GM19238 (cell line): ENCODE data around the gene LYZL4.

Experiments
- DNase-seq: peaks from one replicate; pipeline ENCODE4 v3.0.0; 2011; ENCODE audit warnings: low spot score; ENCODE audit not compliant: insufficient read length

Gene LYZL4, protein sequence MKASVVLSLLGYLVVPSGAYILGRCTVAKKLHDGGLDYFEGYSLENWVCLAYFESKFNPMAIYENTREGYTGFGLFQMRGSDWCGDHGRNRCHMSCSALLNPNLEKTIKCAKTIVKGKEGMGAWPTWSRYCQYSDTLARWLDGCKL

DNA sequence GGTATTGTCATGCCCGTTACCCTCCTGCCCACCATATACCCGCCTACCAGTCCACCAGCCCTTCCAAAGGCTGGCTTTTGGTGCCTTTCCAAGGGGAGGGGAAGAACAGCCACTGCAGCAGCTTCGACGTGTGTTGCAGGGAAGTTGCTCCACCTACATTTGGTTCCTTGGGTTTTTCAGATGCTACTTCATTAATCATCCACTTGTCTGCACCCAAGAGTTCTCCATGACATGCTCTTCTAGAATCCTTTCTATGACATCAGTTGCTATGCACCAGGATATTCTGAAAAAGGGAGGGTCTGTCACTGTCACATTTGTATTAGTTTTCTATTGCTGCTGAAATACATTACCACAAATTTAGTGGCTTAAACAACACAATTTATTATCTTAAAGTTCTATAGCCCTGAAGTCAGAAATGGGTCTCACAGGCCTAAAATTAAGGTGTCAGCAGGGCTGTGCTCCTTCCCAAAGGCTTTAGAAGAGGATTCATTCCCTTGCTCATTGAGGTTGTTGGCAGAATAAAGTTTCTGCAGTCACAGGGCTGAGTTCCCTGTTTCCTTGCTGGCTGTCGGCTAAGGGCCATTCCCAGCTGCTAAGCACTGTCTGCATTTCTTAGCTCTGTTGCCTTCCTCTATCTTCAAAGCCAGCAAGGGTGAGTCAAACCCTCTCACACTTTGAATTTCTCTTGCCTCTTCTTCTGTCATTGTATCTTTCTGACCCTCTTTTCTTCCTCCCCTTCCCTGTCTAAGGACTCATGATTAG lies at the start of gene LYZL4:
TSS of gene LYZL4 (minus strand) at position 241 of the 762 bp plus-strand sequence. CDS start 3,359 bp downstream, outside the sequence.
- no peak for DNase-seq

DNA sequence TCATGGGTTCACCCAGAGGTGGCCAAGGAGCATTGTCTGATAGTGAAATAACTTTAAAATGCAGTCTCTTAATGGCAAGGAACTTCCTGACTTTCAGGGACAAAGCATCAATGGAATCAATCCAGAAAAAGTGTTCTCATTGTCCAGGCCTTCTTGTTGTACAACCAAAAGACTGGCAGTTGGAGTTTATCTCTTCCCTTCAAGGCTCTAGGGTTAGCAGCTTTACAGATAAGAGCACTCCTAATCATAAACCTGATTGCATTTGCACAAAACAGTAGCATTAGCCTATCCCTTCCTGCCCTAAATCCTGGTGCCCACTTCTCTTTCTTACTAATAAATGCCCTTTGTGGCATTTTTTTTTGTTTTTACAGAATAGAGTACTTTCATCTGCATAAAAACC lies 48.7 kb upstream of the LYZL4 start:
- no peak for DNase-seq

DNA sequence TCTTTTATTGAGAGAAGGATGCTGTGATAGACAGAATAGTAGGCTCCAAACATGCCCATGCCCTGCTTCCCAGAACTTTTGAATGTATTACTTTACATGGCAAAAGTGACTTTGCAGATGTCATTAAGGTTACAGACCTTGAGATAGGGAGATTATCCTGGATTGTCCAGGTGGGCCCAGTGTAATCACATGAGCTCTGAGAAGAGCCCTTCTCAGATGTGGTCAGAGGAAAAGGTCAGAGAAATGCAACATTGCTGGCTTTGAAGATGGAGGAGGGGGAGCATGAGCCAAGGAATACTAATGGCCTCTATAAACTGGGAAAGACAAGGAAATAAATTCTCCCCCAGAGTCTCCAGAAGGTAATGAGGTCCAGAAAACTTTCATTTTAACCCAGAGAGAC lies 45.8 kb upstream of the LYZL4 start:
- no peak for DNase-seq

DNA sequence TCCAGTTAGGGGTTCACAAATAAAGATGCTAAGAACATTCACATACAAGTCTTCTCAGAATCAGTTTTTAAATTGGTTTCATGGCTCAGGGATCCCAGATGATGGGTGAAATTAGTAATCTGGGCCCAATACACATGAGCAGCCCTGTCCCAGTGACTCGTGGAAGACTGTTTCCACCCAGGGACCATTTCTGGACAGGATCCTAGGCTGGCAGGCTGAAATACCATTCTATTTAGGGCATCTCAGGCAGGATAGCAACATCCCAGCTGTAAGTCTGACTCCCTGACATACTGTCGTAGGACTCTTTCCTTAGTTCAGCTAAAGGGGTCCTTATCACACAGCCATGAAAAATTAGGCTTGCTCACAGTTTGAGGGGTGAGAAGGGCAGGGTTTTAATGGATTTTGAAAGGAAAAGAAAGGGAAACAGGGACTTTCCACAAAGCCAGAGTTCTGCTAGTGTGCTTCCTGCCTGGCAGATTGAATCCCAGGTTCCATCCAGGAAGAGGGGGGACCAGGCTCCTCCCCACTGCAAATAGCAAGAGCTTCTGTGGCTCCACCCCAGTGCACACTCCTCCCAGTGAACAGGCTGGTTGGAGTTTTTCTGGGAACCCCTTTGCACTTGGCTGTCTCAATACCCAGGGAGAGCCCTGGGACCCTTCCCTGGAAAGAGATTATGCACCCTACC lies 41.3 kb upstream of the LYZL4 start:
- DNase-seq: no peak

DNA sequence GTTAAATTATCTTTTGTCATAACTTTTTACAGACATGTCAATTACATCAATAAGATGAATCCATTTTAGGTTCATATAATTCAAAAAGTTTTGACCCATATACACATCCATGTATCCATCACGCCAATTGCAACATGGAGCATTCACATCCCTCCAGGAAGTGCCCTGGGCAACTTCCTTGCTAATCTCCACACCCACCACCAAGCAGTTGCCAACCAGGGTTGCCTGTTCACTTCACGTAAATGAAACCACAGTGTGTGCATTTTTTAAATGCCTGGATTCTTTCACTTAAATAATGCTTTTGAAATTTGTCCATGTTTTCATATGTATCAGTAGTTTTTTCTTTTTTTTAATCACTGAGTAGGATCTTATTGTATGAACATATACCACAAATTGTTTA lies 40.7 kb upstream of the LYZL4 start:
- DNase-seq: no peak

DNA sequence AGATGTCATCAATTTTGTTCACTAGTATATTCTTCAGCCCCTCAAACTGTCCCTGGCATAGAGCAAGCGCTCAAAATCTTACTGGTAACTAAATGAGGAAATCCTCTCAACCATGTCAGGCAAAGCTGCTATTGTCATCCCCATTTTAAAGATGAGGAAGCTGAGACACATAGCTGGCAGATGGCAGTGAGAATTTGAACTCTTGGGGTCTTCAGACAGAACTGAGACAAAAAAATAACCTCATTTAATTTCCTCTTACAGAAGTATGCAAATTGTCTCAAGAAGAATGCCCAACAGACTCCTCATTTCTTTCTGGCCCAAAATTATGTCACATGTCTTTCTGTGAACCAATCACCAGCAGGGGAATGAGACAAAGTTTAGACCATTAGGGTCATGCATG lies 40.2 kb upstream of the LYZL4 start:
- DNase-seq: no peak

DNA sequence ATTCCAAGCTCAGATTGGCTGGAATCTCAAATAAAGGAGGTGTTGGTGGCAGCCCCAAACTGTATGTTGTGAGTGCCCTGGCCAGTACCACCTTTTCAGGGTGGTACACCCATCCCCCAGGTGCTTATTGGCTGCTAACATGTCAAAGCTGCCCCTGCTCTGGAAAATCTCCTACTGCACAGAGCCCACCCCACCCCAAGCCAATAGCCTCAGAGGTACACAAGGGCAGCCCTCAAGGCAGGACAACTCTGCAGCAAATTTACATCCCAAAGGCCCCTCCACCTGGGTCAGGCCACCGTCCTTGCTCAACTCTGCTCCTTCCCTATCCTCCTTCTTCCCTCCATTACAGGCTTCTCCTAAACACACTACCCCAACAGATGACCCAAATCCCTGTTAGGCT lies 37.1 kb upstream of the LYZL4 start:
- DNase-seq: no peak

DNA sequence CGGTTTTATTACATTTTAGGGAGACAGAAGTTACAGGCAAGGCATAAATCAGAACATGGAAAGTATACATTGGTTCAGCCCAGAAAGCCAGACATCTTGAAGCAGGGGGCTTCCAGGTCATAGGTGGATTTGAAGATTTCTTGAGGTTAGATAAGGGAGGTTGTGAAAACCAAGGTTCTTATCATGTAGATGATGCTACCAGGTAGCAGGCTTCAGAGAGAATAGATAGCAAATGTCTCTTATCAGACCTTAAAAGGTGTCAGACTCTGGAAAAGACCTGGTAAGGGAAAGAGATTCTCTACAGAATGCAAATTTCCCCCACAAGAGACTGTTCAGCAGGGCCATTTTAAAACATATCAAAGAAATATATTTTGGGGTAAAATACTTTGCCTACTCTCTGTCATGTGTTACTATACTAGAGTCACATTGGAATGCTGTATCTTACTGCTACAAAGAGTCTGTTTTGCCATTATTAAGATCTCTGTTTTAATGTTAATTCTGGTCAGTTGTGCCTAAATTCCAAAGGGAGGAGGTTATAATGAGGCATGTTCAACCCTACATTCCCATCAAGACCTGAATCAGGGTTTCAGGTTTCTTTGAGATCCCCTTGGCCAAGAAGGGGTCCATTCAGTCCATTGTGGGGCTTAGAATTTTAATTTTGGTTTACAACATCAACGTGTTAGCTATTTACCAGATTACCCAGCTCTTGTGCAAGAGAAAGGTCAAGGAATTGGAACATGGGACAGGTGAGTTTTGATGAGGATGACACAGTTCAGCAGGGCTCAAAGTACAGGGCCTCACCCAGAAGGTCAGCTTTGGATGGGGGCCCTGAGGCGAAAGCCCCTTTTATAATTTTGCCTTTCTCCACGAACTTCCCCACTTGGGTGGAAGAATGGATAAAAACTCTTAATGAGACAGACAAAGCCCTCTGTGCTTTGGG lies 36.0 kb upstream of the LYZL4 start:
- DNase-seq: no peak

DNA sequence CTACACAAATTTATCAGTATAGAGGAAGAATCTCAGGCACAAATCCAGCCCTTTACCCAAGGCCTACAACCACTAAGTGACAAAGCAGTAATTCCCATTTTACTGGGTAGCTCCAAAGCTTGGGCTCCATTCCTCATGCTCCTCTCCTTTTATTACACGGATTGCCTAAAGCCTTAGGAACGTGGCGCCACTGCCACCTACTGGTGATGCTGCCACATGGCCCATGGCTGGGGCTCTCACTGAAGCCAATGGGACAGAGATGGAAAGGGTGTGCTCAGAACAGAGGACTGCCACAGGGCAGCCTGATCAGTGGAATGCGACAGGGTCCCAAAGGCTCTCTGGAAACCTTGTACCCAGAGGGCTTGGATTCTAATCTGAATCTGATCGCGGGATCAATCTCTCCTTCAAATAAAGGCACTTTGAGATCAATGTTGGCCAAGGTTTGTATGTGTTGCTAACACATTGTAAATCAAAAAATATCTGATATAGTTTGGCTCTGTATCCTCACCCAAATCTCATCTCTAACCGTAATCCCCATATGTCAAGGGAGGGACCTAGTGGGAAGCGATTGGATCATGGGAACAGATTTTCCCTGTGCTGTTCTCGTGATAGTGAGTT lies 33.5 kb upstream of the LYZL4 start:
- peak; percentile 70 for DNase-seq

DNA sequence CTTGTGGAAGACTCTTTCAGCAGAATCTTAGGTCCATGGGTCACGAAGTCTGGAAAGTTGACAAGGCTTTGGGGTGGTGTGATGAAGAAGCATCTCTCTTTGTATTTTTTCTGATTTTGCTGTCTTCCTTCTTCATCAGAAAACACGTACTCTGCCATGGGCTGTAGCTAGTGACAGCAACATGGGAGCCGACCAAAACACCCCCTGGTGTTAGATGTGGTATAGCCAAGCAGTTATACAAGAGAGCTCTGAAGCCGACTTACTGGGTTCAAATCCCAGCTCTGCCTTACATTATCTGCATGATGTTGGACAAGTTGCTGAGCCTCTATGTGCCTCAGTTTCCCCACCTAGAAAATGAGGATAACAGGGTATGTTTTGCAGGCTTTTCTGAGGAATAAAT lies 32.9 kb upstream of the LYZL4 start:
- DNase-seq: no peak

DNA sequence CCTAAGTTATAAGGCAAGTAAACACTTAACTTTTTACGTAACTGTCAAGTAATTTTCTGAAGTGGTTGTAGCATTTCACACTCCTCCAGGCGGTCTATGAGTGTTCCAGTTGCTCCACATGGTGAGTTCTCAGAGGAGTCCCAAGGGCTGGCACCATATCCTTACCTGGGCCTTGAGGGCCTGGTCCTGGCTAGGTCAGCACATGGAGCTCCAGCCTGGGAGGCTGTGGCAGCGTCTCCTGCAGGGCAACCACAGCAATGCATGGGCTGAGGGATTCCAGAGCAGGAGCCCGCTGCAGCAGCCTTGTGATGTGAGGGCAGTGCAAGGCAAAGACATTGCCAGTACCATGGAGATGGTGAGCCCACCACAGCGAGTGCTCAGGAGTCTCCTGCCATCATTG lies 32.2 kb upstream of the LYZL4 start:
- DNase-seq: no peak

DNA sequence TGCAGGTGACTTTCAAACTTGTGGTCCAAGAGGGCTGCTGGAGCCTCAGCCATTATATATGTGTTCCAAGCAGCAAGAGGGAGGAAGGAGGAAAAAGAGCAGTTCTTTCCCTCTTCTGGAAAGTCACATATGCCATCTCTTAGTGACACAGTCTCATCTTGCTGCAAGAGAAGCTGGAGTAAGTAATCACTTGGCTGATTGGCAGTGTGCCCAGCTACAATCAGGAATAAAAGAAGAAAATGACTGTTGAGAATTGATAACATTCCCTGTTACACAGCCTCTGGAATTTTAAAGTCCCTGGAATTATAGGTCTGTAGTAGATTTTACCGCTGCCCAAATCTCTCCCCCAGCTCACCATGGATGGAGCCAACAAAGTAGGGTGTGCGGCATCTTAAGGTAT lies 31.4 kb upstream of the LYZL4 start:
- DNase-seq: no peak

DNA sequence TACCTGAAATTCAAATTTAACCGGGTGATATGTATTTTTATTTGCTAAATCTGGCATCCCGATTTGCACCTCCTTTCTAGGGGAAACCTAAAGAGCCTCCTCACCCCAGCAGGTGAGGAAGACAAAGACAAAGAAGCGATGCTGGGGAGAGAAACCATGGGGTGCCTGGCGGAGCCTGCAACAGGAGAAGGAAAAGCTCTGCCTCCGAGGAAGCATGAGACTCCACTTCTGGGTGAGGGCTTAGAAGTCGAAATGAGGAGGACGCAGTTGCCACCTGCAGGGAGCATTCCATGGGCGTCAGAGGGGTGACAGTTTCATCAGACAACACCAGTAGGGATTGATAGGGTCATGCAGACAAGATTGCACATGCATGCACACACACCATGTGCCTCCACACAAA lies 30.5 kb upstream of the LYZL4 start:
- DNase-seq: no peak

DNA sequence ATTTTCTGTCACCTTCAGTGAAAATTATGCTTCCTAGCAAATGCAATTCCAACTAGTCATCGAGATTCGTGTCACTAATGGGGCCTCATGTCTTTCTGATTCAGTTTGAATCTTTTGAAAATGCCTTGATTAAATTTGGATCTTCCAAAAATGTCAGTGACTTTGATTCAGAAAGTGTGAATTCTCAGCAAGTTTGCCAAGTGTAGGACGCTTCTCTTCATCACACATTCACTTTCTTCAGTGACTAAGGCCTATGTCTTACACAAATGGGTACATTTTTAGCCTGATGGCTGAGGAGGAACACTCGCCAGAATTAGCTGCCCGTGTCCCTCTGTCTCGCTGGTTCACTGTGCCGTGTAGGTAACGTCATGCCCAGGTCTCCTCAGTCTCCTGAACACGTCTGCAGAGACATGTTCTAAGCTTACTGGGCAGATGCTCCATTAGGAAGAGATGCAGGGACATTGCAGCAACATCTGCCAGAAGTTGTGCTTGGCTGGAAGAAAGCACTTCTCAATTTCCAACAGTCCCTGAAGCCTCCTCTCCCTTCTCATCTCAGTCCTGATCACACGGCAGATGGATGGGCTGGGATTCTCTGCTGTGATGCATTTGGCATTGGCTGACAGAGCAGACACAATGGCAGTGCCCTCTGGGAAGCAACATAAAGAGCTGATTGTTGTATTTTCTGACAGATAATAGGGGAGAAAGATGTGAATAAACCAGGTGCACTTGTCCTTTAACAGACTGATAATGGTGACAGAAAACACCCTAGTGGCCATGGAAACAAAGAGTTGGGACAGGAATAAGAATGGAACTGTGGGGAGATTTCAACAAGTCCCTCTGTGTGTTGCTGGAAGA lies 29.1 kb upstream of the LYZL4 start:
- no peak for DNase-seq

DNA sequence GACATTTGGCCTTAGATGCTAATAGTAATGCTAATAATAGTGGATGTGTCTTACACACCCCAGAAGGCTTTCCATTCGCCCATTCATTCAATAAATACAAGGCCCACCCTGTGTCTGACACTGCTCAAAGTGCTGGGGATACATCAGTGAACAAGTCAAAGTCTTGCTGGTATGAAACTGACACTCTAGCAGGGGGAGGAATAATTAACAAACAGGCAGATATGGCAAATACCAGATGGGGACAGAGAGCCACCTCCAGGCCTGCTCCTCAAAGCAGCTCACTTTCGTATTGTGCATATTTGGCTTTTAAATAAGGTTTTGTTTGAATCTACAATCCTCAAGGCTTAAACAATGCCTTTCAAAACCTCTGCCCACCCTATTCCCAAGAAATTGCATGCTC lies 28.3 kb upstream of the LYZL4 start:
- no peak for DNase-seq

DNA sequence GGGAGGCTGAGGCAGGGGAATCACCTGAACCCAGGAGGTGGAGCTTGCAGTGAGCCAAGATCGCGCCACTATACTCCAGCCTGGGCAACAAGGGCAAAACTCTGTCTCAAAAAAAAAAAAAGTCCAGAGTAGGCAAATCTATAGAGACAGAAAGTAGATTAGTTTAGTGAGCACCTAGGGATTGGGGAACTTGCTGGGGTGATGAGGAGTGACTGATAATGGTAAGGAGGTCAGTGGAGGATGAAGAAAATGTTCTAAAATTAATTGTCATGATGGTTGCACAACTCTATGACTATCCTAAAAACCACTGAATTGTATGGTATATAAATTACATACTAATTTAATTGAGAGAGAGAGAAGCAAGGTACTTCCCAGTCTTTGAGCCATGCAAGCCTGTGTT lies 27.8 kb upstream of the LYZL4 start:
- no peak for DNase-seq

DNA sequence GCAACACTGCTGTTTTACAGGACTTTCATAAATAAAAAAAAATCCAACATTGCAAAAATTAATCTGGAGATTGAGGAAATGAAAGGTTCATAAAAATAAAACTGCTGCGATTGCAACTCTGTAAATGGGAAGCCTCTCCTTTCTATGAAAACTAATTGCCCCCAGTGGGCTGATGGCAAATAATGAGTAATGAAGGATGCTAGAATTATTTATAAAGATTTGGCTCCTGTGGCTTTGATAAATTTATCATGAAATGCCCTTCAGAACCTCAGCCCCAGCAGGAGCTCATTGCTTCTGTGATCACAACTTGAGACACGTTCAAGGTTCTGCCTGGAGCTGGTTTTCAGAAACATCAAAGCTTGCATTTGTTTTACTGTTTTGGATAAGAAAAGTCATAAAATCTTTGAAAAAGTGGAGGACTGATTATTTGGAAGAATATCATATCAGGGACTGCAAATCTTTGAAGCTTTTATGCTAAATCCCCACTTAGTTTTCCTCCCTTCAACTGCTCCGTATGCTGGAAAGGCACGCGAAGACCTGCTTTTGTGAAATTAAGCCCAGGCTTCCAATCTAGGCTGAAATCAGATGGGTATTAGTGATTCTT lies 24.5 kb upstream of the LYZL4 start:
- no peak for DNase-seq

DNA sequence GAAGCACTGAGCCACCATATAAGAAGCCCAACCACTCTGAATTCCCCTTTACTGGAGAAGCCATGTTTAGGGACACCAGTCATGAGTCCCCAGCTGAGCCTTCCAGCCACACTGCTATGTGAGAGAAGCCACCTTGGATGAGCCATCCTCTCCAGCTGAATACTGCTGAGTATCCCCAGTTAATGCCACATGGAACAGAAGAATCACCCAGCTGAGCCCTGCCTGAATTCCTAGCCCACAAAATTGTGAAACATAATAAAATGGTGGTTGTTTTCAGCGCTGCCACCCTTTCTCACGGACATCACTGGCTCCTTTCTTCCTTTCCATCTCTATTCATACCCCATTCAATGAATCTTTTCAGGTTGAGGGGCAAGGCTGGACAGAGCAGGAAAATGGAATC lies 22.1 kb upstream of the LYZL4 start:
- DNase-seq: no peak

DNA sequence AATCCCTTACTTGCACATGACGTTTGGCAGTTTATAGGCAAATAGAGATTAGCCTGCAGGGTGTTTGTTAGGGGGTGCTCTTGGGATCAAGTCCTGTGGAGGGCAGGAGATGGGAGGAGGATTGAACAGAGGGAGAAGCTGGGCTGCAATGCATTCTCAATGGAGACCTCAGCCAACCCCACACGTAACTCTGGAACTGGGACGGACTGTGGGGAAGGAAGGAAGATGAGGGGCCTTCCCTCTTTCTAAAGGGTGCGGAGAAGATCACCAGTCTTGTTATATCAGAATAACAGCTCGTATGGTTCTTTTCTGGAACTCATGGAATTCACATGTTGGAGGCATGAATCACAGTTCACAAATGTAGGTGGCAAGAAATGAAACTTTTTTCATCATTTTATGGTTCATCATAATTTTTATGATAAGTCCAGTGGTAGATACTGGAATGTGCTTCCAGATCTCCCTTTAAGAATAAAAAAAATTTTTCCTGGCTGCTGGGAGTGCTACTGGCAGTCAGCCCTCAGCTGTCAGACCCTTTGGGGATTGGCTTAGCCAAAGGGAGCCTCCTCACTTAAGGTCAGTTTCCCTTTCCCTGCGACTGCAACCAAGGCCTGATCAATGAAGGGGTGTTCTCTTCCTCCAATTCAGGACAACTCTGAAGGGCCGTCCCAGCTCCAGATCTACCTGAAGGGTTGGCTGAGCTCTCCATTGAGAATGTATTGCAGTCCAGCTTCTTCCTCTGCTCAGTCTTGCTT lies 20.5 kb upstream of the LYZL4 start:
- no peak for DNase-seq
